GM12878 (cell line): Measurements from ENCODE around the gene GMDS. TPM values are rescaled to one million over a fixed set of nuclear protein-coding genes. Genes with fewer than 3 reads are reported as not detected.
A peak's percentile ranks its signal among the peaks of the same experiment; 100 is the strongest.

ENCODE experiments used
- ATAC-seq: fragments of 200-7000 bp; cut with Tn5 transposase; 3 replicates; pipeline ENCODE4 v1.9.1; 2020; ENCODE audit warnings: mild to moderate bottlenecking, moderate library complexity
- BruUV-seq: library from RNA; stranded (reverse); fragments of 400-500 nt; replicated peaks from 2 replicates; lab custom pipeline; 2021; lab: Mats Ljungman, UMichigan
- CTCF ChIA-PET: fragments of 300-600 bp; sonication (Branson Sonifier 250); formaldehyde crosslinking; extraction: SDS; loops from one replicate; lab custom pipeline; 2021; ENCODE audit warnings: inconsistent platforms; lab: Yijun Ruan, JAX
- POLR2A ChIA-PET: fragments of 350-600 bp; formaldehyde crosslinking; extraction: SDS; loops from one replicate; lab custom pipeline; 2021; ENCODE audit warnings: inconsistent platforms; lab: Charles Lee
- RAD21 ChIA-PET: fragments of 300-600 bp; sonication (Branson Sonifier 250); formaldehyde crosslinking; loops from one replicate; lab custom pipeline; 2023; ENCODE audit warnings: antibody characterized with exemption; ENCODE audit not compliant: unreplicated experiment; lab: Charles Lee
- SMC1A ChIA-PET: fragments of 300-600 bp; sonication (Branson Sonifier 250); formaldehyde crosslinking; loops from one replicate; lab custom pipeline; 2023; ENCODE audit not compliant: unreplicated experiment, uncharacterized antibody; lab: Charles Lee
- DNase-seq: peaks from one replicate; pipeline ENCODE4 v3.0.0-alpha.2; 2011; ENCODE audit warnings: low read depth, low spot score
- FAIRE-seq: peaks from 3 replicates; lab custom pipeline; 2011; peaks lifted over from hg19 to GRCh38; lab: Jason Lieb, UNC
- H2AFZ ChIP-seq: 2 replicates; pipeline ENCODE4 v1.6.0; 2011; ENCODE audit warnings: low read depth, low read length, control low read depth; ENCODE audit not compliant: control insufficient read depth
- H3K27ac ChIP-seq: 2 replicates; pipeline ENCODE4 v1.5.1; 2011; ENCODE audit warnings: control low read depth; ENCODE audit not compliant: control insufficient read depth, insufficient read depth
- H3K27me3 ChIP-seq, 2 experiments: replicated peaks in 1 of 2; 2 replicates each; pipeline versions ENCODE4 v1.6.0 to v1.6.1; 2011; ENCODE audit warnings: low read length in 1 of 2; ENCODE audit not compliant: control insufficient read depth in 2 of 2, insufficient read depth in 2 of 2
- H3K36me3 ChIP-seq, 2 experiments: 2 replicates each; pipeline ENCODE4 v1.5.1; 2011; ENCODE audit warnings: low read length in 1 of 2; ENCODE audit not compliant: control insufficient read depth in 2 of 2, insufficient read depth in 2 of 2
- H3K4me1 ChIP-seq: 2 replicates; pipeline ENCODE4 v1.6.1; 2011; ENCODE audit warnings: mild to moderate bottlenecking, low read length, moderate library complexity, mixed read lengths; ENCODE audit not compliant: control insufficient read depth, insufficient read depth
- H3K4me2 ChIP-seq: 2 replicates; pipeline ENCODE4 v1.6.0; 2011; ENCODE audit warnings: control low read depth; ENCODE audit not compliant: control insufficient read depth, insufficient read depth
- H3K4me3 ChIP-seq: fragments of 200-600 bp; sonication (generic); 2 replicates; pipeline ENCODE4 v1.5.1; 2016
- H3K79me2 ChIP-seq: 2 replicates; pipeline ENCODE4 v1.6.0; 2011; ENCODE audit warnings: low read length; ENCODE audit not compliant: control insufficient read depth, insufficient read depth
- H3K9ac ChIP-seq: 2 replicates; pipeline ENCODE4 v1.8.0; 2011; ENCODE audit warnings: low read length, control low read depth, mixed read lengths; ENCODE audit not compliant: control insufficient read depth, insufficient read depth
- H3K9me3 ChIP-seq: replicated peaks from 3 replicates; pipeline ENCODE4 v1.5.1; 2011; ENCODE audit warnings: mild to moderate bottlenecking, low read length; ENCODE audit not compliant: control insufficient read depth, insufficient read depth
- H4K20me1 ChIP-seq: 2 replicates; pipeline ENCODE4 v1.6.0; 2011; ENCODE audit not compliant: control insufficient read depth, insufficient read depth
- BCL11A ChIP-seq: IDR thresholded peaks from 2 replicates; pipeline ENCODE4 v1.6.1; 2011; ENCODE audit warnings: low read depth, low read length
- CREM ChIP-seq: IDR thresholded peaks from 2 replicates; pipeline ENCODE4 v1.6.1; 2014; ENCODE audit warnings: antibody characterized with exemption, low read depth
- DPF2 ChIP-seq: fragments of 450-650 bp; IDR thresholded peaks from 2 replicates; pipeline ENCODE4 v1.6.1; 2017; ENCODE audit warnings: mild to moderate bottlenecking
- ETV6 ChIP-seq, 2 experiments: fragments of 450-650 bp in 1 of 2; IDR thresholded peaks in 1 of 2; conservative IDR thresholded peaks in 1 of 2; 2 replicates each; pipeline ENCODE4 v1.6.1; 2014; ENCODE audit warnings: antibody characterized with exemption in 1 of 2, borderline replicate concordance in 1 of 2, low read depth in 1 of 2, mild to moderate bottlenecking in 1 of 2, moderate library complexity in 1 of 2
- FOXM1 ChIP-seq: IDR thresholded peaks from 2 replicates; pipeline ENCODE4 v1.6.1; 2012; ENCODE audit warnings: low read depth, mild to moderate bottlenecking, inconsistent platforms, low read length, moderate library complexity
- NRF1 ChIP-seq: conservative IDR thresholded peaks from 2 replicates; pipeline ENCODE4 v1.6.1; 2011; ENCODE audit warnings: mild to moderate bottlenecking, low read depth, low read length, improper control_type of control experiment
- PAX5 ChIP-seq: IDR thresholded peaks from 2 replicates; pipeline ENCODE4 v1.6.1; 2011; ENCODE audit warnings: low read depth, low read length, borderline replicate concordance
- RAD51 ChIP-seq: fragments of 450-650 bp; IDR thresholded peaks from 2 replicates; pipeline ENCODE4 v1.6.1; 2016; ENCODE audit warnings: moderate library complexity, mild to moderate bottlenecking, inconsistent platforms
- RELA ChIP-seq: fragments of 450-650 bp; IDR thresholded peaks from 2 replicates; pipeline ENCODE4 v1.8.0; 2014; ENCODE audit warnings: borderline replicate concordance; ENCODE audit not compliant: partially characterized antibody
- RUNX3 ChIP-seq: IDR thresholded peaks from 2 replicates; pipeline ENCODE4 v1.6.1; 2012; ENCODE audit warnings: low read length, inconsistent platforms
- ZNF622 ChIP-seq: fragments of 450-650 bp; IDR thresholded peaks from 2 replicates; pipeline ENCODE4 v1.6.1; 2017; ENCODE audit warnings: mild to moderate bottlenecking, inconsistent platforms
- WGBS: methylation state at CpG from one replicate; pipeline ENCODE4 v1.1.6; 2016; ENCODE audit warnings: low lambda C conversion rate; ENCODE audit not compliant: insufficient replicate concordance, insufficient coverage; ENCODE audit errors: missing lambda C conversion rate; 5-methylcytosine and 5-hydroxymethylcytosine counted together
- in situ Hi-C: fragments of 300-500 bp; cut with MboI; formaldehyde crosslinking; loops from 9 replicates; pipeline ENCODE4 v1.14.3; 2018; ENCODE audit warnings: mixed read lengths
- intact Hi-C: fragments of 100-400 bp; cut with micrococcal nuclease; formaldehyde crosslinking; loops from one replicate; pipeline ENCODE4 v1.14.2; 2022; ENCODE audit not compliant: unreplicated experiment
- polyA plus RNA-seq, 11 experiments: library from polyadenylated mRNA; depleted of rRNA in 4 of 11; unstranded in 6 of 11; stranded (reverse) in 5 of 11; fragments of >200 nt; fragmentation: Nextera tagmentation in 4 of 11; fragmentation: Illumina TruSeq in 1 of 11; extraction: Ambion mirVana in 4 of 11; extraction: Trizol in 1 of 11; gene quantifications; 1 replicate in 1 of 11; 2 replicates in 10 of 11; pipeline versions ENCODE4 v1.2.1 to v1.2.3, GENCODE V29; 2011 to 2016; ENCODE audit warnings: inconsistent platforms in 2 of 11, missing spikeins in 2 of 11, low read depth in 1 of 11
- total RNA-seq, 4 experiments: library from RNA; depleted of rRNA in 3 of 4; stranded (reverse); fragments of >200 nt in 3 of 4; fragmentation: Illumina TruSeq in 1 of 4; extraction: Trizol in 1 of 4; gene quantifications; 2 replicates each; pipeline versions ENCODE4 v1.2.1 to v1.2.3, GENCODE V29; 2013 to 2021
- TF ChIP-seq, protein P1 (sequence below): fragments of 450-650 bp; IDR thresholded peaks from 2 replicates; pipeline ENCODE4 v1.6.1; 2016; ENCODE audit warnings: mild to moderate bottlenecking, moderate library complexity, borderline replicate concordance
- TF ChIP-seq, protein P2 (sequence below): IDR thresholded peaks from 2 replicates; pipeline ENCODE4 v1.6.1; 2012; ENCODE audit warnings: low read depth, low read length, improper control_type of control experiment
- TF ChIP-seq, protein P3 (sequence below): fragments of 450-650 bp; conservative IDR thresholded peaks from 2 replicates; pipeline ENCODE4 v1.6.1; 2017; ENCODE audit warnings: mild to moderate bottlenecking, moderate library complexity

The GMDS gene
- total and polyA plus RNA-seq, 10 of the 15 experiments (the other 5 are each of a cell fraction or from before 2014, with no cell fraction given): 0.61 to 53.8 (median 29.3) TPM

DNA sequence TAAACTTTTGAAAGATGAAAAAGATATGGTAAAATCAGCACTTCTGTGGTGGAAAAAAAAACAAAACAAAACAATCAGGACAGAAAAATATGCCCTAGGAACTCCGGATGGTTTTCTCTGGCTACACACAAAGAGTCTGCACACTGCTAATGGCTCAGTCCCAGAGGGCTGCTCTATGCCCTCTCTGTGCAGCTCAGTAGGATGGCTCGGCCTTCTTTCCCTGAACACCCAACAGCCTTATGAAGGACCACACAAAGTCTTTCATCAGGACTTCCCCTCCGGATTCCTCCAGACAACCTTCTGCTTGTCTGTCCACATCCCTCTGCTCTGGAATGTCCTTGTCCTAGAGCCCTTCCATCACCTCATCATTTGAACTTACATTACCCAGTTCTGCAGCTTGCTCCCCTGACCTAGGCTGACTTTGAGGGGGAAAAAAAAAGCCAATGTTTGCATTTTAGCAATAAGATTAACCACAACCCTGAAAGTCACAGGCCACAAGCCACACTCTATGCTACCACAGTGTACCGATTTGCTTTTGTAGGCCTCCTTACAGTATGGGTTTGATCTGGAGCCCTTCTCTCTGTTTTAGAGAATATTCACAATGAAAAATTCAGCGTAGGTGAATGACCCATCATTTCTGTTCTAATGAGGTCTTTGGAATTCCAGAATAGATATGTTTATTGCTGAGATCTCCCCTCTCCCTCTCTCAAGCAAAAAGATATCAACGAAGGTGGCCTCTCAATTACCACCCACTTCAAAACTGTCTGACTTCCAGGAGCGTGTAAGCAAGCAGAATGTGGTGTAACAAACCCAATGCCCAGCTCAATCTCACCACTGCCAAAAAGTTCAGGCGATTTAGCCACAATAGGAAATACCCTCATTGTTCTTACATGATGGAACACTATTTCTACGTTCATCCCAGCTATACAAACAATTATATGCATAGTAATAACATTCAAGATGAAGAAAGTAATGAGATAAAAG lies 164.0 kb downstream of the GMDS start (continued):
- TF ChIP-seq RAD51: no peak
- TF ChIP-seq PAX5: peak; percentile 20; the same call in 1 of the 2 replicates
- TF ChIP-seq NRF1: no peak

GRCh38 chr6:2078888-2079287 lies 166.5 kb downstream of the GMDS start:
- FAIRE-seq: no peak
- POLR2A ChIA-PET: no interaction called here
- SMC1A ChIA-PET: interaction anchor here (1.1 kb wide), 1 partner anchor 58 kb away, joined by 4 read pairs; no protein-coding TSS in a partner anchor
- Histone ChIP-seq H3K9ac (no peak overlapping the region), H3K4me1 (peaks cover 24% of the 10 kb centered on the region), H3K4me2 (no peak overlapping the region), H4K20me1 (no peaks in the 10 kb centered on the region), H2AFZ (no peak overlapping the region), H3K27me3 (no peaks in the 10 kb centered on the region), H3K4me3 (no peak overlapping the region), H3K9me3 (peaks cover 8% of the 10 kb centered on the region), H3K79me2 (no peaks in the 10 kb centered on the region), H3K27ac (no peak overlapping the region), H3K36me3 (no peaks in the 10 kb centered on the region)
- ATAC-seq: 0 out of 3 replicates have a peak, but pooled peaks have one; percentile 12
- RAD21 ChIA-PET: interaction anchor here (0.6 to 0.7 kb wide), 3 partner anchors 23 to 50 kb away, joined by 3 to 5 read pairs (median 3); no protein-coding TSS in a partner anchor
- WGBS: 0% methylated on average over 1 of the region's 1 CpG
- DNase-seq: peak; percentile 11
- CTCF ChIA-PET: interaction anchor here (0.6 to 0.7 kb wide), 2 partner anchors 84 to 1906 kb away, joined by 3 to 4 read pairs; no protein-coding TSS in a partner anchor
- intact Hi-C loops: no loop called here
- BruUV-seq: no TSS peak
- in situ Hi-C loops: no loop called here
- TF ChIP-seq, protein P1, sequence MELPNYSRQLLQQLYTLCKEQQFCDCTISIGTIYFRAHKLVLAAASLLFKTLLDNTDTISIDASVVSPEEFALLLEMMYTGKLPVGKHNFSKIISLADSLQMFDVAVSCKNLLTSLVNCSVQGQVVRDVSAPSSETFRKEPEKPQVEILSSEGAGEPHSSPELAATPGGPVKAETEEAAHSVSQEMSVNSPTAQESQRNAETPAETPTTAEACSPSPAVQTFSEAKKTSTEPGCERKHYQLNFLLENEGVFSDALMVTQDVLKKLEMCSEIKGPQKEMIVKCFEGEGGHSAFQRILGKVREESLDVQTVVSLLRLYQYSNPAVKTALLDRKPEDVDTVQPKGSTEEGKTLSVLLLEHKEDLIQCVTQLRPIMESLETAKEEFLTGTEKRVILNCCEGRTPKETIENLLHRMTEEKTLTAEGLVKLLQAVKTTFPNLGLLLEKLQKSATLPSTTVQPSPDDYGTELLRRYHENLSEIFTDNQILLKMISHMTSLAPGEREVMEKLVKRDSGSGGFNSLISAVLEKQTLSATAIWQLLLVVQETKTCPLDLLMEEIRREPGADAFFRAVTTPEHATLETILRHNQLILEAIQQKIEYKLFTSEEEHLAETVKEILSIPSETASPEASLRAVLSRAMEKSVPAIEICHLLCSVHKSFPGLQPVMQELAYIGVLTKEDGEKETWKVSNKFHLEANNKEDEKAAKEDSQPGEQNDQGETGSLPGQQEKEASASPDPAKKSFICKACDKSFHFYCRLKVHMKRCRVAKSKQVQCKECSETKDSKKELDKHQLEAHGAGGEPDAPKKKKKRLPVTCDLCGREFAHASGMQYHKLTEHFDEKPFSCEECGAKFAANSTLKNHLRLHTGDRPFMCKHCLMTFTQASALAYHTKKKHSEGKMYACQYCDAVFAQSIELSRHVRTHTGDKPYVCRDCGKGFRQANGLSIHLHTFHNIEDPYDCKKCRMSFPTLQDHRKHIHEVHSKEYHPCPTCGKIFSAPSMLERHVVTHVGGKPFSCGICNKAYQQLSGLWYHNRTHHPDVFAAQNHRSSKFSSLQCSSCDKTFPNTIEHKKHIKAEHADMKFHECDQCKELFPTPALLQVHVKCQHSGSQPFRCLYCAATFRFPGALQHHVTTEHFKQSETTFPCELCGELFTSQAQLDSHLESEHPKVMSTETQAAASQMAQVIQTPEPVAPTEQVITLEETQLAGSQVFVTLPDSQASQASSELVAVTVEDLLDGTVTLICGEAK: peak; percentile 79
- TF ChIP-seq FOXM1: peak; percentile 23; the same call in 1 of the 2 replicates
- 0 out of 2 replicates have a peak, but pooled peaks have one; percentile 15 for TF ChIP-seq CREM
- TF ChIP-seq, protein P2, sequence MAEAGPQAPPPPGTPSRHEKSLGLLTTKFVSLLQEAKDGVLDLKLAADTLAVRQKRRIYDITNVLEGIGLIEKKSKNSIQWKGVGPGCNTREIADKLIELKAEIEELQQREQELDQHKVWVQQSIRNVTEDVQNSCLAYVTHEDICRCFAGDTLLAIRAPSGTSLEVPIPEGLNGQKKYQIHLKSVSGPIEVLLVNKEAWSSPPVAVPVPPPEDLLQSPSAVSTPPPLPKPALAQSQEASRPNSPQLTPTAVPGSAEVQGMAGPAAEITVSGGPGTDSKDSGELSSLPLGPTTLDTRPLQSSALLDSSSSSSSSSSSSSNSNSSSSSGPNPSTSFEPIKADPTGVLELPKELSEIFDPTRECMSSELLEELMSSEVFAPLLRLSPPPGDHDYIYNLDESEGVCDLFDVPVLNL: no peak
- TF ChIP-seq RUNX3: peak; percentile 63; the same call in 1 of the 2 replicates
- TF ChIP-seq RELA: no peak
- TF ChIP-seq, protein P3, sequence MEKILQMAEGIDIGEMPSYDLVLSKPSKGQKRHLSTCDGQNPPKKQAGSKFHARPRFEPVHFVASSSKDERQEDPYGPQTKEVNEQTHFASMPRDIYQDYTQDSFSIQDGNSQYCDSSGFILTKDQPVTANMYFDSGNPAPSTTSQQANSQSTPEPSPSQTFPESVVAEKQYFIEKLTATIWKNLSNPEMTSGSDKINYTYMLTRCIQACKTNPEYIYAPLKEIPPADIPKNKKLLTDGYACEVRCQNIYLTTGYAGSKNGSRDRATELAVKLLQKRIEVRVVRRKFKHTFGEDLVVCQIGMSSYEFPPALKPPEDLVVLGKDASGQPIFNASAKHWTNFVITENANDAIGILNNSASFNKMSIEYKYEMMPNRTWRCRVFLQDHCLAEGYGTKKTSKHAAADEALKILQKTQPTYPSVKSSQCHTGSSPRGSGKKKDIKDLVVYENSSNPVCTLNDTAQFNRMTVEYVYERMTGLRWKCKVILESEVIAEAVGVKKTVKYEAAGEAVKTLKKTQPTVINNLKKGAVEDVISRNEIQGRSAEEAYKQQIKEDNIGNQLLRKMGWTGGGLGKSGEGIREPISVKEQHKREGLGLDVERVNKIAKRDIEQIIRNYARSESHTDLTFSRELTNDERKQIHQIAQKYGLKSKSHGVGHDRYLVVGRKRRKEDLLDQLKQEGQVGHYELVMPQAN: no peak
- TF ChIP-seq ZNF622: no peak
- no peak for TF ChIP-seq ETV6 (conservative IDR thresholded peaks at IDR 0.05 in 1 of 2, IDR thresholded peaks at IDR 0.05 in 1 of 2; ENCODE audit: borderline replicate concordance in 1 of 2, low read depth in 1 of 2)
- TF ChIP-seq BCL11A: no peak
- TF ChIP-seq DPF2: no peak
